AG10803 (cell line): ENCODE measurements around the gene CDK9.
A peak's percentile ranks its signal among the peaks of the same experiment; 100 is the strongest.

Source experiments
- DNase-seq: peaks from one replicate; pipeline ENCODE4 v3.0.0; 2010; ENCODE audit warnings: low read depth
- H3K4me3 ChIP-seq: 2 replicates; pipeline ENCODE4 v1.5.1; 2011; ENCODE audit warnings: mild to moderate bottlenecking, low read length, control low read depth
- TF ChIP-seq, protein P1 (sequence below): conservative IDR thresholded peaks from 2 replicates; pipeline ENCODE4 v1.5.1; 2011; ENCODE audit warnings: mild to moderate bottlenecking, low read length, control low read depth, inconsistent platforms

Gene CDK9

DNA sequence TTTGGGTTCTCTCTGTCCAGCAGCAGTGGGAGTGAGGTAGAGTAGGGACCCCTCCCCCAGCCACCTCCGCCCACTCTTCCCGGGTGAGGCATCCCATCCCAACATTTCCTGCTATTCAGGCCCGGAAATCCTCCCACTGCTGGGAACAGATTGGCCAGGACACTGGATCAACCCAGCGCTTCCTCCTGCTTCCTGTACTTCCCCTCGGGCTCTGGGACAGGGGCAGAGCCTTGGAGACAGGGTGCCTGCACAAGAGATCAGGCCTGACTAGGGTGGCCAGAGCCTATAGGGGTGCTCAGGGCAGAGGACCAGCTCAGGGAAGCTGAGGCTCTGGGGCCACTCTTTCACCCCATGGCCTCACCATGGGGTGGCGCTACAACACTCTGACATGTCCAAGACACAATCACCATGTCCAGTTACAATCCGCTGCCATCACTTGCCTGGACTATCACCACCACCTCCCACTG is 21.9 kb upstream of the CDK9 start:
- no peak overlapping the region for H3K4me3 ChIP-seq
- DNase-seq, result no peak
- TF ChIP-seq, protein P1, sequence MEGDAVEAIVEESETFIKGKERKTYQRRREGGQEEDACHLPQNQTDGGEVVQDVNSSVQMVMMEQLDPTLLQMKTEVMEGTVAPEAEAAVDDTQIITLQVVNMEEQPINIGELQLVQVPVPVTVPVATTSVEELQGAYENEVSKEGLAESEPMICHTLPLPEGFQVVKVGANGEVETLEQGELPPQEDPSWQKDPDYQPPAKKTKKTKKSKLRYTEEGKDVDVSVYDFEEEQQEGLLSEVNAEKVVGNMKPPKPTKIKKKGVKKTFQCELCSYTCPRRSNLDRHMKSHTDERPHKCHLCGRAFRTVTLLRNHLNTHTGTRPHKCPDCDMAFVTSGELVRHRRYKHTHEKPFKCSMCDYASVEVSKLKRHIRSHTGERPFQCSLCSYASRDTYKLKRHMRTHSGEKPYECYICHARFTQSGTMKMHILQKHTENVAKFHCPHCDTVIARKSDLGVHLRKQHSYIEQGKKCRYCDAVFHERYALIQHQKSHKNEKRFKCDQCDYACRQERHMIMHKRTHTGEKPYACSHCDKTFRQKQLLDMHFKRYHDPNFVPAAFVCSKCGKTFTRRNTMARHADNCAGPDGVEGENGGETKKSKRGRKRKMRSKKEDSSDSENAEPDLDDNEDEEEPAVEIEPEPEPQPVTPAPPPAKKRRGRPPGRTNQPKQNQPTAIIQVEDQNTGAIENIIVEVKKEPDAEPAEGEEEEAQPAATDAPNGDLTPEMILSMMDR, result peak; percentile 15; the same call in 1 of the 2 replicates

DNA sequence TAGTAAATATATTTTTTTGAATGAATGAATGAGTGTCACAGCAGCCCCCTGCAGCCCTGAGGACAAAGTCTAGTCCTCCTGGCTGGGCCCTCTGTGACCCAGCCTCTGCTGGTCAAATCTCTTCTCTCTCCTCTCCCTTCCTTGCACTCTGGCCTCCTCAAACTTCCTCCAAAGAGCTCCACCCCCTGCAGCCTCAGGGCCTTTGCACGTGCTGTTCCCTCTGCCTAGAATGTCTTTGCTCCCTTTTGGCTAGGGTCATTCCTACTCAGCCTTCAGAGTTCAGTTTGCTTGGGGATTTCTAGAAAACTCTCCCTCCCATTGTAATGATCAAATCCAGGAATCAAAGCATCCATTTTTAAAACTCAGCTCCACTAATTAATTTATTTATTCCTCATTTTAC is 20.4 kb upstream of the CDK9 start:
- no peak for DNase-seq
- H3K4me3 ChIP-seq, result no peak overlapping the region
- TF ChIP-seq, protein P1, result no peak

DNA sequence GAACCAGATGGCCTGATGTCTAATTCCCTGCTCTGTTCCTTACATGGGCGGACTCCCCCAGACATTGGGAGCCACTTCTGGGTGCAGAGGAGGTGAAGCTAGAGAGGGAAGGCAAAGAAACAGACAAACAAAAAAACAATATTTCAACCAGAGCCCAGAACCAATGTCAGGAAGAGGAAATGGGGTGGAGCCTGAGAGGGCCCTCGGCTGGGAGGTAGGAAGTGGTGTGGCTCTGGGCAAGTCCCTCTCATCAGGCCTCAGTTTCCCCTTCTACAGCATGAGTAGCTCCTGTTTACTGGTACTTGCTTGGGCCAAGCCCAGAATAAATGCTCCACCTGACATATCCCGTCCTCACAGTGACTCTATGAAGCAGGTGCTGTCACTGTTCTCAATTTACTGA is 18.4 kb upstream of the CDK9 start:
- no peak overlapping the region for H3K4me3 ChIP-seq
- TF ChIP-seq, protein P1, result no peak
- DNase-seq, result no peak

DNA sequence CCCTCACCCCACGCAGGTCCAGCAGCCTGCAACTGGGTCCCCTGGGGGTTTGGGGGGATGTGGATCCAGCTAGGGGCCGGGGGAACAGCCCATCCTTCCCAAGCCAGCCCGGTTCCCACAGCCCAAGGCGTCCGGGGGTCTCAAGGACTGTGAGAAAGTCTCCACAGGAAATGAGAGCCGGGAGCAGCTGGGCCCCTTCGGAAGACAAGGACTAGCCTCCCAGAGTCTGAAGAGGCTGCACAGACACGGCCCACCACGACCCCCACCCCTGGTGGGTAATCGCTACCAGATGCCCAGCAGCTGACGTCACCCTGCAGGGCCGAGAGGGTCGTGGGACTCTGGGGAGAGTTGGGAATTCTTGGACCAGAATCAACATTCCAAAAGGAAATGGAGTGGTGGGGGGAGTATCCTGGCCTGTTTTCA is 17.9 kb upstream of the CDK9 start:
- TF ChIP-seq, protein P1, result no peak
- no peak overlapping the region for H3K4me3 ChIP-seq
- DNase-seq, result no peak

DNA sequence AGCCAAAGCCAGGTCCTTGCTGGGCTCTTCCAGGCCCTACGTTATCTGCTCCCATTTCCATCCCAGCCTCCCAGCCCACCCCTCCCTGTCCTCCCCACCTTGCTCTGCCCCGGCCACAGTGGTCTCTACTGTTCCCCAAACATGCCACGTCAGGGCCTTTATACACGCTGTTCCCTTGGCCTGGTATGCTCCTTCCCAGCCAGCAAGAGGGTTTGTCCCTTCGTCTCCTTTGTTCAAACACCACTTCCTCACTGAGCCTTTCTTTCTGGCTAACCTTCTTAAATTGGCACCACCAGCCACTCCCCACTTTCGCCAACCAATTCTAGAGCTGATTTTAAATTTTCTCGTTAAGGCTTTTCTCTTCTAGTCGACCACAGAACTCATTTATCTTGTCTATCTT is 17.1 kb upstream of the CDK9 start:
- DNase-seq, result no peak
- TF ChIP-seq, protein P1, result no peak
- H3K4me3 ChIP-seq, result no peak overlapping the region

DNA sequence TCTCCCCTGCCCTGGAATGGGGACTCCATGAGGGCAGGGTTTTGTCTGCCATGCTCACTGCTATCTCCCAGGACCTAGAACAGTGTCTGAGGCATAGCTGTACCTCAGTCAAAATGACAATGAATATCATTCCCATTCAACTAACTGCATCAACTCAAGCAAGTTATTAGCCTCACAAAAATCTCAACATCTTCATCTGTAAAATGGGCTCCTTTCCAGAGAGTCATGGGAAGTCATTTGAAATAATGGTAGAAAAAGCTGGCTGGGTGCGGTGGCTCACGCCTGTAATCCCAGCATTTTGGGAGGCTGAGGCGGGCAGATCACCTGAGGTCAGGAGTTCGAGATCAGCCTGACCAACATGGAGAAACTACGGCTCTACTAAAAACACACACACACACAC is 16.7 kb upstream of the CDK9 start:
- no peak overlapping the region for H3K4me3 ChIP-seq
- DNase-seq, result no peak
- TF ChIP-seq, protein P1, result no peak

DNA sequence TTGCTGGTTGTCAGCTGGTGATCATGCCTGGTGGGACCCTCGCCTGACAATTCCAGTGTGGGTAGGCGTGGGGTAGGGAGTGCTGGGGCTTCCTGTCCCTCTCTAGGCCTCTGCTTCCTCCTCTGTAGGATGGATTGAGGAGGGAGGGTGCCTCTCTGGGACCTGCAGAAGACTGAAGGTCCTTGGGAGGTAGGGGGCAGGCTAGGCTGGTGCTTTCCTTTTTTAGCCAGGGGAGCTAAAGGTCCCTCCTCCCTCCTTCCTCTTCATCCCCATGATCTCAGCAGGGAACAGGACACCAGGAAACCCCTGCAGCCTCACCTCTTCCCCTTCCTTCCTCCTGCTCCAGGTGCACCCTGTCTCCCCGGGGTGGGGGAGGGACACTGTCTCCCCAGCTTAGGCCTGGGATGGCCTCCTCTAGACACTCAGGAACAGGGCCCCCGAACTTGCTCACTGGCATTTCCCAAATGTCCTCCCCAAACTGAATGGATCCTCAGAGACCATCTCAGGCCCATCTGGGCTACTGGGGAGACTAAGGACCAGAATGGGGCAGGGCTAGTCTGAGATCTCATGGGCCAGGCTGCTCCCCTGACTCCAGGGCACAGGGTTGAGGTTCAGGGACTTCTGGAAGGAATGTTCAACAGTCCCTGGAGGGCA is 15.8 kb upstream of the CDK9 start:
- TF ChIP-seq, protein P1, result no peak
- H3K4me3 ChIP-seq, result no peak overlapping the region
- no peak for DNase-seq
